PFSK-1 (cell line): ENCODE results near the gene CACNA1B.

Source experiments
- POLR2AphosphoS5 ChIP-seq: IDR thresholded peaks from 2 replicates; pipeline ENCODE4 v1.6.1; 2012; ENCODE audit warnings: low read depth, mild to moderate bottlenecking, control low read depth, low read length, moderate library complexity
- REST ChIP-seq, 2 experiments: IDR thresholded peaks; 2 replicates each; pipeline versions ENCODE4 v1.6.1 to v1.8.0; 2011 to 2012; ENCODE audit warnings: low read depth in 2 of 2, low read length in 2 of 2, control low read depth in 1 of 2, inconsistent platforms in 1 of 2, mild to moderate bottlenecking in 1 of 2, moderate library complexity in 1 of 2; ENCODE audit not compliant: insufficient read depth in 1 of 2
- TAF1 ChIP-seq: IDR thresholded peaks from 2 replicates; pipeline ENCODE4 v1.6.1; 2012; ENCODE audit warnings: low read length, control low read depth, borderline replicate concordance; ENCODE audit not compliant: insufficient read depth

GRCh38 chr9:137917116-137917515 is 39.5 kb downstream of the CACNA1B start:
- TF ChIP-seq REST (IDR thresholded peaks at IDR 0.05; ENCODE audit: insufficient read depth in 1 of 2, low read depth in 2 of 2, low read length in 2 of 2) (no peak), TAF1 (no peak), POLR2AphosphoS5 (no peak)
